ENCODE results near the gene APPL2.

Gene APPL2, protein sequence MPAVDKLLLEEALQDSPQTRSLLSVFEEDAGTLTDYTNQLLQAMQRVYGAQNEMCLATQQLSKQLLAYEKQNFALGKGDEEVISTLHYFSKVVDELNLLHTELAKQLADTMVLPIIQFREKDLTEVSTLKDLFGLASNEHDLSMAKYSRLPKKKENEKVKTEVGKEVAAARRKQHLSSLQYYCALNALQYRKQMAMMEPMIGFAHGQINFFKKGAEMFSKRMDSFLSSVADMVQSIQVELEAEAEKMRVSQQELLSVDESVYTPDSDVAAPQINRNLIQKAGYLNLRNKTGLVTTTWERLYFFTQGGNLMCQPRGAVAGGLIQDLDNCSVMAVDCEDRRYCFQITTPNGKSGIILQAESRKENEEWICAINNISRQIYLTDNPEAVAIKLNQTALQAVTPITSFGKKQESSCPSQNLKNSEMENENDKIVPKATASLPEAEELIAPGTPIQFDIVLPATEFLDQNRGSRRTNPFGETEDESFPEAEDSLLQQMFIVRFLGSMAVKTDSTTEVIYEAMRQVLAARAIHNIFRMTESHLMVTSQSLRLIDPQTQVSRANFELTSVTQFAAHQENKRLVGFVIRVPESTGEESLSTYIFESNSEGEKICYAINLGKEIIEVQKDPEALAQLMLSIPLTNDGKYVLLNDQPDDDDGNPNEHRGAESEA
- total RNA-seq = 15.7 to 64.7 (median 42.3) reads per million in 3 experiments

- peak; percentile 69 for DNase-seq
These were observed at the start of gene APPL2 for GRCh38 chr12:105235732-105236476. APPL2 (minus strand) TSS chr12:105236174; CDS start chr12:105236012, 162 bp downstream.

DNA sequence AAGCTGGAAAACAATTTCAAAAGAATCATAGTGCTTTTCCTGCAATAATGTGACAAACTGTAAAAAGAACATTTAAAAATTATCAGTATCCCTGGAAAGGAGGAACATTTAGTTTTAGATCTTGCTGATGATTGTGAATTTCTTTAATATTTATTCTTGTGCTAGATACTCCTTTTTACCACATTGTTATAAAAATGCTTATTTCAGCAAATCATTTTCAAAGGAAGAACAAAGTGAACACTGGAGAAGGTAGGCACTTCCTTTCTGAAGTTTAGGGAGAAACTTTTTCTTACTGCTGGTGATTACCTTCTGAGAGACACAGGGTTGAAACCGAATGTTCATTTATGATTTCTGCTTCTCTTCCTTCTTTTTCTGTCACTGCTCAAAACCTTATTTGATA, 49.4 kb upstream of the APPL2 start:
- DNase-seq = no peak

DNA sequence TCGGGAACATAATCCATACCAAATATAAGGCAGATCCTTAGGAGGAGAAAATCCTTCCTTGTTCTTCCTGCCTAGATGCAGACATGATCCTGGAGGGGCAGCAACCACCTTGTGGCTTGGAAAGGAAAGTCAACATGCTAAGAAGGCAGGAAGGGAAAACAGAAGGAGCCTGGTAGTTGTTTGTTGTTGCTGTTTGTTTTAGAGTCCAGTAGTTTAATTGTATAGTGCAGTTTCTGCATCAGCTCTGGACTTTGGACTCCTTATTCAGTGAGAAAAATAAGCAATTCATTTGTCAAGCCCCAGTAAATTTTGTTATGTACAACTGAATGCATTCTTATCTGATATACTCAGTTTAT, 45.7 kb upstream of the APPL2 start:
- DNase-seq = no peak

GRCh38 chr12:105280966-105281693, 45.2 kb upstream of the APPL2 start:
- DNase-seq = no peak

GRCh38 chr12:105279460-105280056, 43.6 kb upstream of the APPL2 start:
- peak; percentile 26 for DNase-seq

DNA sequence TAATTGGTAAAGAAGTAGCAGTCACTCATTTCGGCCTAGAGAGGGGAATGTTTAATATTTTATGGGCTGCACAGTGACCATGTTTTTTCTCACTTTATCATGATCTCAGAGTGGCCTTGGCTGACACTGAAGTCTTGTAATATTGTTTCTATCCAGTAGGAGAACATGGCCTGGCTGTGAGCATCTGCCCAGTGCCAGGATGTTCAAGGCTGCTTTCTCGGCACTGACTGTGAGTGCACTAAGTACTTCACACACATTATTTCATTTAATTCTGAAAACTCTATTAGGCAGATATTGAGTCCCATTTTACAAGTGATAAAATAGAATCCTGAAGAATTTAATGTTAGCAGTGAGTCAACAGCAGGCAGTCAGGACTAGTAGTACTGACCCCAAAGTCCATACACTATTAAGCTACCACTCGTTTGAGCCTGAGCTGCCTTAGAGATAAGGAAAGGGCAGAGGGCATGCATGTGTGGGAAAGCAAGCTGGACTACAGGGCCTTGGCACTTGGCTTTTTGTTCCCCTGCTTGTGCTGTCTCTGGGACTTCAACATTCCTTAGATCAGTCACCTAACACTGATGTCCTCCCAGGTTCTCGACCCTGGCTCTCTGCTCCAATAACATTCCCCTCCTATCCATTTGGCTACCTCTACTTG, 42.2 kb upstream of the APPL2 start:
- DNase-seq = no peak

GRCh38 chr12:105275997-105276733, 40.2 kb upstream of the APPL2 start:
- DNase-seq = no peak

GRCh38 chr12:105274571-105274970, 38.6 kb upstream of the APPL2 start:
- DNase-seq = no peak

DNA sequence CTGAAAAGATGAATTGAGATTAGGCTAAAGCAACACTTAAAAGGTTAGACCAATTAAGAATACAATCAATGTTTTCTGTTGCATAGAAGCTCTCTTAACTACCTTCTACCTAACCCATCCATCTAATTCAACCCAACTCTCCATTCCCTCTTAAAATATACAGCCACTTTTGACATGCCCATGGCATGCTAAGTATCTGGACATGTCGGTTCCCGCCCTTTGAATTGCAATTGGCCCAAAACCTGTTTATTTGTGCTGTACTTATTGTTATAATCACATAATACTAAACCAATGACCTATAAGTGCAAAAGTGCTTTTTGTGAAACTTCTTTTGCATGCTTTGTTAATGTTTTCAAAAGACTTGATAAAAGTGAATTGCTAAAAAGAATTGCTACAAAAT, 37.6 kb upstream of the APPL2 start:
- no peak for DNase-seq

DNA sequence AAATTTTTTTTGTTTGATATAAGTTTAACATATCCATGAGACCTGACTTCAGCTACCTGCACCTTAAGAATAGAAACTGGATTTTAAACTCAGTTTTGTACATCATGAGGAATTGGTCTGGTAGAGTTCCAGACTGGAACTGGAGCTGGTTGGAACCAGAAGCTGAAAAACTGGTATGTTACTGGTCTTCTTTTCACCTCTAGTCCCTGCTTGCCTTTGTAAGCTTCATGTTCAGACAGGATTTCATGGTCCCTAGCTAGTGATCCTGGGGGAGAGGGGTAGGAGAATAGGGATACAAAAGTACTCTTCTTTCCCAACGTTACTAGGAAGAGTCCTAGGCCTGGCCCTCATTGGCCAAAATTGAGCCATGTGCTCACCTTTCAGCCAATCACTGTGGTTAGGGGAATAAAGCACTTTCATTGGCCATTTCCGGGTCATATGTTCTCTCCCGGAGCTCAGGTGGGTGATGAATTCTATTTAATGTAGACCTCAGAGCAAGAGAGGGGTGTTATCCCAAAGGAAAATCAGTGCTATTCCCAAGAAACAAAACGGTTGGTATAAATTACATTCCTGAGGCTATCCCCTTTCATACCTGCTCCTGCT, 36.9 kb upstream of the APPL2 start:
- no peak for DNase-seq

GRCh38 chr12:105272152-105272551, 36.2 kb upstream of the APPL2 start:
- DNase-seq = no peak

- no peak for DNase-seq
These were observed 35.4 kb upstream of the APPL2 start for GRCh38 chr12:105271364-105271763.

- DNase-seq = no peak
These were observed 34.8 kb upstream of the APPL2 start for GRCh38 chr12:105270671-105271255.

GRCh38 chr12:105267711-105268110, 31.7 kb upstream of the APPL2 start:
- DNase-seq = no peak

DNA sequence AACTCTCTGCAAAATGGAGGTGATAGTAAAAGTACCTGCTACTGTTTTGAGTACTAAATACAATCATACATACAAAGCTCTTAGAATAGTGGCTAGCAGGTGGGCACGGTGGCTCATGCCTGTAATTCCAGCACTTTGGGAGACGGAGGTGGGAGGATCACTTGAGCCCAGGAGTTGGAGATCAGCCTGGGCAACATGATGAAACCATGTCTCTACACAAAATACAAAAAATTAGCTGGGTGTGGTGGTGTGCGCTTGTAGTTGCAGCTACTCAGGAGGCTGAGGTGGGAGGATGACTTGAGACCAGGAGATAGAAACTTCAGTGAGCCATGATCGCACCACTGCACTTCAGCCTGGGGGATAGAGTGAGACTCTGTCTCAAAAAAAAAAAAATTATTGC, 28.8 kb upstream of the APPL2 start:
- no peak for DNase-seq

DNA sequence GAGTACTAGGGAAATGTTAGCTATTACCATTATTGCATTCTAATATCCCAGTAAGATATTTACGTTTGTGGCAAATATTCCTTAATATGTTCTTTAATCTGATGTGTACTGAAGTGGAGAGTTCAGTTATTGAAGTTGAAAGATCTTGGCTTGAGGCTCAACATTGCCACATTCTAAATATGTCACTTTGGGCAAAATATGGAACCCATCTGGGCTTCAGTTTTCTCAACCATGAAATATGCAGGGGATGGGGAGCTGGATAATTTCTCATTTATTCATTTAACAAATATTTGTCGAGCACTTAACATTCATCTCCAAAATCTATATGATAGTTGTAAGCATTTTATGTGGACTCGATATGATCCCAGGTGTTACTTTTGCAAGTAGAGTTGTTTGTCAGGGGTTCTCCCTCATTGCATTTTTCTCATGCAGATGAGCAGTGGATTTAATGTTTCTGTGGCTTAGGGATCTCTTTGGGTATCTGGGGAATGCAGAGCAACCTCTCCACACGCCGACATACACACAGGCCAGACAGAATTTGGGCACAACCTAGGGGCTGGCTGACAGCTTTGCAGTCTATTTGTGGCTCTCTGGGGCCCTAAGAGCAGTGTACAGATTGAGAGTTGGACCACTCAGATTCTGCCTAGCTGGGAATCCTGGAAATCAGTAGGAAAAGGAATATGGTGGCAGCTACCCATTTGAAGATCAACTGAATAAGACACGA, 26.6 kb upstream of the APPL2 start:
- DNase-seq = no peak

- DNase-seq = no peak
These were observed 25.0 kb upstream of the APPL2 start for GRCh38 chr12:105261010-105261409.

- no peak for DNase-seq
These were observed 23.3 kb upstream of the APPL2 start for GRCh38 chr12:105259226-105259625.

GRCh38 chr12:105257321-105257728, 21.4 kb upstream of the APPL2 start:
- no peak for DNase-seq

DNA sequence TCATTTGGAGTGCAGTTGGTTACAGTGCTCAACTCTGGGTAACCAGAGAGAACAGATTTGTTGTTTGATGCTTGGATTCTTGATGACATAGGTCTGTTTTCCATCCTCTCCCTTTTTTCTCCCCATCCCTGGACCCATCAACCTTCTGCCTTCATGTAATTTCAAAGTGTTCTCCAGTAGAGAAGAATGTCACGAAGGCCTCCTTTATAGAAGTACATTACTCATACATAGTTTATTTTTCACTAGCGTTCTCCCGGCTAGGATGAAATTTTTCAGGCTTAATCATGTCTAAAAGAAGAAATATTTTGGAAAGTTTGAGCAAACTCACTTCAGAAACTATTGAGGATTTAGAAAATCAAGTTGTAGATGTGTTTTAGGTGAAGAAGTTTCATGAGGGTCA, 20.9 kb upstream of the APPL2 start:
- no peak for DNase-seq

Measured in central memory CD4-positive, alpha-beta T cell (primary cell).